NCI-H146 treated with DMSO at 0.1 percent for 48 hours (cell line): ENCODE results near the gene PTGER1.

ENCODE experiments used
- DNase-seq: peaks from one replicate; lab custom pipeline; 2025; ENCODE audit not compliant: unreplicated experiment; lab: John Stamatoyannopoulos, UW

PTGER1 gene

GRCh38 chr19:14442891-14443631 lies 32.1 kb downstream of the PTGER1 start:
- no peak for DNase-seq

GRCh38 chr19:14441041-14441938 lies 33.9 kb downstream of the PTGER1 start:
- no peak for DNase-seq

- DNase-seq: no peak
Measured at GRCh38 chr19:14440049-14440448, 35.1 kb downstream of the PTGER1 start.

GRCh38 chr19:14439014-14439413 lies 36.1 kb downstream of the PTGER1 start:
- DNase-seq: no peak

- DNase-seq: no peak
Measured at GRCh38 chr19:14437578-14438140, 37.5 kb downstream of the PTGER1 start.

GRCh38 chr19:14435320-14436050 lies 39.7 kb downstream of the PTGER1 start:
- no peak for DNase-seq

- no peak for DNase-seq
Measured at GRCh38 chr19:14434543-14435319, 40.4 kb downstream of the PTGER1 start.

GRCh38 chr19:14433554-14434501 lies 41.3 kb downstream of the PTGER1 start:
- peak; percentile 30 for DNase-seq

GRCh38 chr19:14432791-14433553 lies 42.2 kb downstream of the PTGER1 start, which contains the start of gene PKN1:
Gene PKN1 (plus strand): TSS chr19:14433306. CDS start chr19:14433522, 216 bp downstream.
- DNase-seq: peak; percentile 32

GRCh38 chr19:14430712-14431111 lies 44.4 kb downstream of the PTGER1 start:
- no peak for DNase-seq

GRCh38 chr19:14428882-14429416 lies 46.2 kb downstream of the PTGER1 start:
- no peak for DNase-seq

GRCh38 chr19:14427461-14427860 lies 47.7 kb downstream of the PTGER1 start:
- no peak for DNase-seq

- DNase-seq: no peak
Measured at GRCh38 chr19:14425696-14426138, 49.4 kb downstream of the PTGER1 start.
